Stimulated activated CD8-positive, alpha-beta memory T cell treated with anti-CD3 and anti-CD28 coated beads, Interleukin-4, amount 100 ng/mL, for 1 hour (primary cell): ENCODE measurements around the gene ZNF284.
"Not testable (repeated sequence)": the region's sequence is repeated elsewhere in the genome, so short reads cannot be mapped to it uniquely, and the experiment has no call there.

Experiments
- DNase-seq, 2 donors: peaks; one replicate each; pipeline ENCODE4 v3.0.0-alpha.2; 2020; ENCODE audit warnings: low read depth in 2 of 2, low spot score in 1 of 2

Gene ZNF284

DNA sequence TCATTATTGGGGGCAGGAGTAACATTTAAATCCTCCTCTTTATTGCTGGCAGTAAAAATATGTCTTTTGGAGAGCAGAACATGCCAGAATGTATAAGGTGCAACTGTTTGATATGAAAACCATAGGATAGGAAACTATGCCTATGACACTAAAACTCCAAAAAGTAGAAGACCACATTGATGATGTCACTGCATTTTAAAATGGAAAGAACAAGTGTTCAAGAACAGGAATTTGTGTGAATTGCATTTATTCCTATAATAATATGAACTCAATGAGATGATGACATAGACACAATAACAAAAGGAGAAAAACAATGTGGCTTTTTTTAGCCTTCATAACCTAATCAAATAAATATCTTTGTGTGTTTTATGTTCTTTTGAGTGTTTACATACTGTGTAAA is 37.5 kb downstream of the ZNF284 start:
- no peak for DNase-seq

DNA sequence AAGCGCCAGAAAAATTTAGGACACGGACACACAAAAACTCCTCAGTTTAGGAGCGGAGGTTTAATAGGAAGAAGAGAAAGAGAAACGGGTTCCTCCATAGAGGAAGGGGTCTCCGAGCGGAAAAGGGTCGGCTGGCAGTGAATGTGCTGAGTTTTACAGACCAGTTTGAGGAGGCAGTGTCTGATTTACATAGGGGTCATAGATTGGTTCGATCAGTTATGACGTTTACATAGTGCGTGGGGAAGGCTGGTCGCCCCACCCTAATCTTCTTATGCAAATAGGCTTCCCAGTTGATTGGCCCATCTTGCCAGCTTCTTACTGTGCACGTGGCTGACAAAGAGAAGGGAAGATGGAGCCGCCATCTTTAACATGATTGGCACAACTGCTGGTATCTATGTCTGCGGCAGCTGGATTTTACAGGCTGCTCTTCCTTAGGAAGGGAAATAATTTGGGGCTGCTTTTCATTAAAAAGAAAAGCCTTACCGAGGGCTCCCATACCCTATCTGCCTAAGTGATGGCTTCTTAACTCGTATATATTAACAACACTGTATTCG is 40.0 kb downstream of the ZNF284 start:
- no peak for DNase-seq

DNA sequence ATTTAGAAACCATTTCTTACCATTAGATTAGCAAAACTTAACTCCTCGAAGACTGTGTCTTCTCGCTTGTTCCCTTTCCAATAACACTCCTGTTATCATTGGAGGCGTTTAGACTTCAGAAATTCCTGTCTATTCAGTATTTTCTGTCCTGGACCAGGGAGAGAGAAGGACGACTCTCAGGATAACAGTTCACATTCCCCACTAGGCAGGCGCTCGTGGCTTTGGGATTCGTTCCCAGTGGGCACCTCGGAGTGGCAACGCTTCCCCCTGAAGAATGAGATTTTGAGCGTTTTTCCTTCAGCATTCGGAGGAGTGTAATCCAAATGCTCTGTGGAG is 40.8 kb downstream of the ZNF284 start:
- no peak for DNase-seq

DNA sequence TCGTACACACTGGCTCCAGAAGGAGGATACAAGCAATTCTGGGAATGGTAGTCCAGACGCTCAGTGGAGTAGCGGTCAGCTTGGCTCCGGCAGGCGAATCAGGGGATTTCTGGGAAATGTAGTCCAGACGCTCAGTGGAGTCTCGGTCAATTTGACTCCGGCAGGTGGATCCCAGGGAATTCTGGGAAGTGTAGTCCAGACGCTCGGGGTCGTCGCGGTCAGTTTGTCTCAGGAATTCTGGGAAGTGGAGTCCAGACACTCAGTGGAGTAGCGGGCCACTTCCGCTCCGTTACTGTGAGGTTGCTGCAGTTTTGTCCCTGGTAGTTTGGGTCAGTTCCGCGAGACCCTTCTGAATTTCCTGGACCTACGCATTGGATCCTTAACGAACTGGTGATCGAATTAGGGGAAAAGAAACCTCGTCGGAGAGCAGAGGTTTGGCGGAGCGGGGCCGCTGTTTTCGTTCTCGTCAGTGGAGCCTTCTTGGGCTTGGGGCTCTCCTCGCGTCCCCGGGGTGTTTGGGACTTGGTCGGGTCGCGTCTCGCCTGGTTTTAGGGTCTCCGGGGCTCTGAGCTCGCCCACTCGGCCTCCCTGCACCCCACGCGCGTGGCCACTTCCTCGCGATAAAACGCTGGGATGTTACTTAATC is 41.3 kb downstream of the ZNF284 start, which contains the start of gene ZNF225:
TSS of gene ZNF225 (plus strand) at position 262 of the 646 bp plus-strand sequence. CDS start 2,429 bp downstream, outside the sequence.
- DNase-seq = peak; percentile 60 to 69

DNA sequence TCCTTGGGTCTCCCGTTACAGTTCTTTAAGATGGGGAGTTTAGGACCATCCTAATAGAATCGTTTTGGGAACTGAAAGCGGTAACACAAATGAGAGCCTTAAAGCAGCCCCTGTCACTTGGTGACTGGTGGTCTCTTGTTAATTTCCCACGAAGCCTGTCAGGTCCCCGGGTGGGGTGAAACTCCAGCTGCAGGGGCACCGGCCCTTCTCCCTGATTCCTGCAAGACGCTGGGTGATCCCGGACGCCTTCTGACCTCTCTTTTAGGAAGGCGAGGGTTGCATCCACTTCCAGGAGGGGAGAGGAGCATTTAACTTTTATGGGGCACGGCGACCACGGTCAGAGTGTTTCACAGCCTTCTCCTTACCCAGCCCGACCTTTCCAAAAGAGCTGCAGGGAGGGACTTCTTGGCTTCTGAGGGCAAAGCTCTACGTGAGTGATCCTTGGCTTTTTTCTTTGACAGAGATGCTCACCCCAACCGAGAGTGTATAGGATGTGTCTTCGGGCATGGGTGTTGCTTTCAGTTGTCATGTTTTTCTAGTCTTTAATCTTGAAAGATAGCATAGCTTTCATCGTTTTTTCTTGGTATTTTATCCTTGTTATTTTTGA is 41.9 kb downstream of the ZNF284 start:
- DNase-seq = no peak

DNA sequence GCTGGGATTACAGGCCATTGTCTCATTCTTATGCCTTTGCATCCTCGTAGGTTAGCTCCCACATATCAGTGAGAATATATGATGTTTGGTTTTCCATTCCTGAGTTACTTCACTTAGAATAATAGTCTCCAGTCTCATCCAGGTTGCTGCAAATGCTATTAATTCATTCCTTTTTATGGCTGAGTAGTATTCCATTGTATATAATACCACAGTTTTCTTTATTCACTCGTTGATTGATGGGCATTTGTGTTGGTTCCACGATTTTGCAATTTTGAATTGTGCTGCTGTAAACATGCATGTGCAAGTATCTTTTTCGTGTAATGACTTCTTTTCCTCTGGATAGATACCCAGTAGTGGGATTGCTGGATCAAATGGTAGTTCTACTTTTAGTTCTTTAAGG is 49.2 kb downstream of the ZNF284 start:
- not testable (repeated sequence) for DNase-seq

DNA sequence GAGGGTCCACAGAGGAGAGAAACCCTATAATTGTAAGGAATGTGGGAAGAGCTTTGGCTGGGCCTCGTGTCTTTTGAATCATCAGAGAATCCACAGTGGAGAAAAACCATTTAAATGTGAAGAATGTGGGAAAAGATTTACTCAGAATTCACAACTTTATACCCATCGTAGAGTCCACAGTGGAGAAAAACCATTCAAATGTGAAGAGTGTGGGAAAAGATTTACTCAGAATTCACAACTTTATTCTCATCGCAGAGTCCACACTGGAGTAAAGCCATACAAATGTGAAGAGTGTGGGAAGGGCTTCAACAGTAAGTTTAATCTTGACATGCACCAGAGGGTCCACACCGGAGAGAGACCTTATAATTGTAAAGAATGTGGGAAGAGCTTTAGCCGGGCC is 60.0 kb downstream of the ZNF284 start:
- DNase-seq = no peak
